ENCODE measurements around the gene KIAA0825.
A peak's percentile ranks its signal among the peaks of the same experiment; 100 is the strongest.

KIAA0825 gene, protein sequence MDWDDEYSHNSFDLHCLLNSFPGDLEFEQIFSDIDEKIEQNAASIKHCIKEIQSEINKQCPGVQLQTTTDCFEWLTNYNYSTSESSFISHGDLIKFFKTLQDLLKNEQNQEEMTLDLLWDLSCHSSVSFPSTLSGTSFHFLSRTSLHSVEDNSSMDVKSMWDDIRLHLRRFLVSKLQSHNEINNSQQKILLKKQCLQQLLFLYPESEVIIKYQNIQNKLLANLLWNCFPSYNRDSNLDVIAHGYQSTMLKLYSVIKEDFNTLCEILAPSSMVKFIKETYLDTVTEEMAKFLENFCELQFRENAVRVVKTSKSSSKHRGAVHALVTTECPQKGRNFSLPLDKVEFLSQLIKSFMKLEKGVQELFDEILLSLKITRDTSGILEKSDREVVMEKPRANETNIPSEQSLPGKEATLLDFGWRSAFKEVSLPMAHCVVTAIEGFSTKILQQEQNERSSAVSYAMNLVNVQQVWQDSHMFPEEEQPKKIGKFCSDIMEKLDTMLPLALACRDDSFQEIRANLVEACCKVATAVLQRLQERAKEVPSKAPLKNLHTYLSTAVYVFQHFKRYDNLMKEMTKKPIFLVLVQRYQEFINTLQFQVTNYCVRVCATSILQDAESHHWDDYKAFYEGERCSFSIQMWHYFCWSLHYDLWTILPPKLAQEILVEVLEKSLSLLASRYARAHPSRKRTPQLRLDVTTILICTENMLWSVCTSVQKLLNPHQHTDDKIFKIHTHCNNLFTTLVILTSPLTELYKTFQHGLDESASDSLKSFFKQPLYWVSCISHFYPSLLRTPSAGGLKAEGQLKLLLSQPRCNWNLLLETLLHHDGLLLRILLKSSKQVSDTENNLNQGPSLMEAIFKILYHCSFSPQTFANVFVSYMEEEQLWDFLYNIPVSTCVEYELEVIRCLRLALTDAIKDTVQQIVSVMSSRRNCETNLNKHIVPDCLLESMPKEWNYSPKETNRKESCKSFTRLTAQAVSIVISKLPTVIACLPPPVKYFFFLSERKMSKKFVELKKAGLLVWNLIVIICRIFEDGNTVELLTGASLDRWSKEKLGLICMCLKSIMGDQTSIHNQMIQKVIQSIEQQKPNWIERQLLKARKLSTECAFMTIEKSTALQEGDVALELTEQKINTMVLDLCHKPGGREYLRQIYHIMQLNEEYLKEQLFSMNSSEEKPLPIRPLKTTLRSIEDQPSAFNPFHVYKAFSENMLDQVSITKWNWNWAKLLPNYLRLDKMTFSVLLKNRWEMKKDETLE (N-terminal part only)

DNA sequence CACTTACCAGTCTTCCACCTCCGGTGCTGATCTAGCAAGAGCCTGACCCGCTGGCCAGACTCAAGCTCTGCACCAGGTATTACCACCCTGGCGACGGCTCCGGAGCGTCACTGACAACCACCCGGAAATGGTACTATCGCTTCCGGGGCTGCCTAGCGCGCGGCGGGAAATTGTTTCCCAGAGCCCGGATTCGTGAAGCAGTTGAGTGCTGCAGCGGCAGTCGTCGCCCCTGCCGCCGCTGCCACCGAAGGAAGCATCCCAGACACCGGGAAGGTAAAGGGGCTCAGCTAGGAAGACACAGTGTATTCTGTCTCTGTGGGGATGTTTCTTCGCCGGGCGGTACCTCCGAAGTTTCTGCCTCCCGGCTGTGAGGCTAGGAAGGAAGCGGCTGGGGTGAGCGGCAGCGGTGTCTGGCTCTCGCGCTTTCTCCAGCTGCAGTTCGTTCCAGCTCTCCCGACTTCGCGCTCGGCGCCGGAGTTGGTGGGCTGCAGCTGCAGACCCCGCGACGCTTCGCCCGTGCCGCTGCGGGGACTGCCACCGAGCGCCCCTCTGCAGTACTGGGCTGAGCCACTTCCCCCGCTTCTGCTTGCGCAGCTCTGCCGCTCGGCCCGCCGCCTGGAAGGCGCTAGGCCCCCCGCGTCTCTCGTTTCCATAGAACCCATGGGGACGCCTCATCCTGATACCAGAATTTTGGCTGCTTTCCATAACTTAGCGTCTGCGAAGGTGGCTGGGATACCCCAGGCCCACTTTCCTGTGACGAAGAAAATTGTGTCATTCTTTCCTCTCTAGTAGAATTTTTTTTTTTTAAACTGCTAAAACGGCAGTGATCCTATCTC is at the start of gene KIAA0825, which contains the start of gene SLF1:
TSS of gene KIAA0825 (minus strand) at position 112 of the 836 bp plus-strand sequence. CDS start 81,478 bp downstream, outside the sequence.
TSS of gene SLF1 (plus strand) at position 177 of the 836 bp plus-strand sequence. CDS start 10,142 bp downstream, outside the sequence.
- DNase-seq: peak; percentile 78

DNA sequence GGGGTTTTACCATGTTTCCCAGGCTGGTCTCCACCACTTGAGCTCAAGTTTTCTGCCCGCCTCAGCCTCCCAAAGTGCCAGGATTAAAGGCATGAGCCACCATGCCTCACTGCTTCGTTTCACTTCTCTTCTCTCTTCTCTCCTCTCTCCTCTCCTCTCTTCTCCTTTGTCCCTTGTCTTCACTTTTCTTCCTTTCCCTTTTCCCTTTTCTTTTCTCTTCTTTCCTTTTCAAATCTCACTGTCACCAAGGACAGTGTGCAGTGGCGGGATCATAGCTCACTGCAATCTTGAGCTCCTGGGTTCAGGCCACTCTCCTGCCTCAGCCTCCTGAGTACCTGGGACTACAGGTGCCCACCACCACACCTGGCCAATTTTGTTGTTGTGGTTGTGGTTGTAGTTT is 49.5 kb upstream of the KIAA0825 start:
- no peak for DNase-seq

DNA sequence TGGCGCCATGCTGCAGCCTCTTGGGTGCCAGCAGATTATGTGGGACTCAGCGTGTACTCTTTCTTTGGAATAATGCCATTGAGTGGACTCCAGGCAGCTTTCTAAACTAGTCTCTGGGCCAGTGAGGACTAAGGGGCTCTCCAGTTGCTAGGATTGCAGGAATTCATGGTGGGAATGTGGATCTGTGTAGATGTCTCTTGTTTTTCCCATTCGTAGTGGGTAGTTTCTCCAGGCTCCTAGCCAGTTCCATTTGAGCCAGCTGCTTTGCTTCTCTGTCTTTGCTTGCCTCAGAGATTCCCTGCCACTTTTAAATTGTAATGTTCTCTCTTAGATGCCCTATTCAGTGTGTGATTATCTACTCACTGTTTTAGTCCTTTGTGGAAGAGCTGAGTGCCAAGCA is 42.7 kb upstream of the KIAA0825 start:
- no peak for DNase-seq

DNA sequence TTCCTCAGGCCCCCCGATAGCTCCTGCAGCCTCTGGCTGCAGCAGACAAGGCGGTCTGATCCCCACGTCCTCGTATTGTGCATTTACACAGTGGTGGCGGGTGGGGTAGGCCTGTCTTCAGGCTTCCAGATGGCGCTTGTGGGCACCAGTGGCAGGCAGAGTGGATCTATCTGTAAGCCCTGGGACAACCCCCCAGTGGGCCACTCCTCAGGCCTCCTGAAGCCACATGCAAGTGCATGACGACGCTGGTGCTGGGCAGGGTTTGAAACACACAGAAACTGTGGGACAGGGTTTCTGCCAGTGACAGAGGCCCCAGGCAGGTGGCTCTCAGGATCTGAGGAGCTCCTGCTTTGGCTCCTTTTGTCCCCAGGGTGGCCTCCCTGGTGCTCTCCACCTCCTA is 42.1 kb upstream of the KIAA0825 start:
- DNase-seq: no peak

DNA sequence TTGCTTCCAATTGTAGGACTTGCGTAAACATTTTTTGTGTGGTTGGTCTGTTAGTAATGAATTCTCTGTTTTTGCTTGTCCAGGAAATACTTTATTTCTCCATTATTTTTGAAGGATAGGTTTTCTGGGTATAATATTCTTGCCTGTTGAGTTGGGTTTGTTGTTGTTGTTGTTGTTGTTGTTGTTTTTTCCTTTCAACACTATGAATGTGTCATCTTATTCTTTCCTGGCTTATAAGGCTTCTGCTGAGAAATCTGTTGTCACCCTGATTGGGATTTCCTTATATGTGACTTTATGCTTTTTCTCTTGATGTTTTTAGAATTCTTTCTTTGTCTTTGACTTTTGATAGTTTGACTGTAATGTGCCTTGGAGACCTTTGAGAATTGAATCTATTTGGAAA is 39.9 kb upstream of the KIAA0825 start:
- DNase-seq: no peak

DNA sequence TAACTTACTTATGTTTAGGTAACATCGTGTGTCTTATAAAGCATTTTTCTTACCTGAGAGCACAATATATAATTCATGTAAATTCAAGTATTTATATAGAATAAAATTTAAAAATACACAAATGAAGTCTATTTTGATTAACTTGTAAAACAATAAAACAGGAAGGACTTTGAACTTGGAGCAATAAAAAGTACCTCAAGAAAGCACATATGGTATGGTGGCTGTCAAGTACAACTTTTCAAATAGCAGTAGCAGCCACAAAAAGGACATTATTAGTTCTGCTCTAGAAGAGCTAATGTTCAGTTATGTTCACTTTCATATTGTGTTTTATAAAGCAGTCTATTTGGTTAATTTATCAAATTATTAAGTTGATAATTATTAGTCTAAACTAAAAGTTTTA is 31.5 kb upstream of the KIAA0825 start:
- DNase-seq: no peak

DNA sequence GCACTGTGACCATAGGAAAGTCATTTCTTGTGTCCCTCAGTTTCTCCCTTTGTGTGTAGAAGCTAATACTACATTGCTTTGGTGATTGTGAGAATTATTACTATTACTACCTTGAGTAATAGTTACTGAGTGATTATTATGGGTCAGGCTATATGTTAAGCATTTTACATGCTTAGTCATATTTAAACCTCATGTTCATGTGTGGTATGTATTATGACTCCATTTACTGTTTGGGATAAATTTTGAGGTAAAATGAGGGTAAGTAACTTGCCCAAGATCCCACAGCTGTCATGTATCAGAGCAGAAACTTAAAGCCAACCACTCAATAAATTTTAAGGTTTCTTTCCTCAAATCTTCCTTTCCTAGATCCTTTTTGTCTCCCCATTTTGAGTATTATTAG is 28.4 kb upstream of the KIAA0825 start:
- DNase-seq: no peak

DNA sequence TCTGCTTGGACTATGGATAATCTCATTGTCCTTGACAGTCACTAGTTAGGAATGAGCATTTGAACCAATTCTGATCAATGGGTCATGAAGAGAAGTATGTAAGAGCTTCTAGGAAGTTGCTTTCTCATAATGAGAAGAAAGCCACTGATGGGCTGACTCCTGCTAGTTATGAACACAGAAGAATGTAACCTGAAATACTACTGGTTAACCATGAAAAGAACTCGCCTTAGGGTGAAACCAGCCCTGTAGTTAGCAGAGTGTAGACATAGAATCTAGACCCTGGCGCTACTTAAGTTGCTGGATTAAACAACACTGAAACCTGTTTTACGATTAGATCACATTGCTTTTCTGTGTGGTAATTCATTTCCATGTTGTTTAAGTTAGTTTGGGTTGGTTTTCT is 26.6 kb upstream of the KIAA0825 start:
- no peak for DNase-seq

DNA sequence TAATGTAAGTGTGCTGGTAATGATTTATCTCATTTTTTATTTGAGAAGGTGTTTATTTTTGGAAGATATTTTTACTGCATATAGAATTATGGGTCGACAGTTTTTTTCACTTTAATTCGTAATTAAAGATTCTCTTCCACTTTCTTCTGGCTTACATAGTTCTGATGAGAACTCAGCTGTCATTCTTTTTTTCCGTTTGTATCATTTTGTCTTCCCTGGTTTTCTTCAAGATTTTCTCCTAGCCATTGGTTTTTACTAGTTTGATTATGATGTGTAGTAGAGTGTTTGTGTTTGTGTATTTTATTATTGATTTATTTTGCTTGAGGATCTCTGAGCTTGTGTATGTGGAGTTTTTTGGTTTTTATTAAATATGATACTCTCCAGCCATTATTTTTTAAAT is 21.8 kb upstream of the KIAA0825 start:
- DNase-seq: no peak

DNA sequence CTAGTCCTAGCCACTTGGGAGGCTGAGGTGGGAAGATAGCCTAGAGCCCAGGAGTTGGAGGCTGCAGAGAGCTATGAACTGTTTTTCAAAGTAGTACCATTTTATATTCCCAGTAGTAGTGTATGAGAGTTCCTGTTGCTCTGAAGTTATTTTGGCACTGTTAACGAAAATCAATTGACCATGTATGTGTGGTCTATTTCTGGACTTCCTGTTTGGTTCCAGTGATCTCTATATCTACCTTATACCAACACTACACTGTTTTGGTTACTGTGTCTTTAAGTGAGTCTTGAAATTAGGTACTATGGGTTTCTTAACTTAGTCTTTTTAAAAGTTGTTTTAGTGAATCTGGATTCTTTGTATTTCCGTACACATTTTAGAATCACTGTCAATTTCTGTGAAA is 13.6 kb upstream of the KIAA0825 start:
- no peak for DNase-seq

DNA sequence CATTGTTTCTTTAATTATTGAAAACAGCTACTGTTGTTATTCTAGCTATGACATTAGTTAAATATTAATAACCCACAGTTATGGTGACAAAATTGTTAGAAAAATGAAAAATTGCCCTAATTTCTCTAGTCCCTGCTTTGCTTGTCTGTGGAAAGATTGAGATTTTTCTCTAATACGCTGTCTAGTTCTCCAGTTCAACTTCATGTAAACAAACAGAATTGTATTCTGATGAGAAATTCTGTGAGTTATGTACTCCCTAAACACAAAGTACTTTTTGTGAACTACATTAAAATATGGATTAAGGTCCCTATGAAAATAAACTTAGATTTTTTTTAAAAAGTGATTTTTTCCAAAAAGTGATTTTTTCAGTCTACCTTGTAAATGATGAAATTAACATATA is 8.8 kb upstream of the KIAA0825 start:
- DNase-seq: no peak

DNA sequence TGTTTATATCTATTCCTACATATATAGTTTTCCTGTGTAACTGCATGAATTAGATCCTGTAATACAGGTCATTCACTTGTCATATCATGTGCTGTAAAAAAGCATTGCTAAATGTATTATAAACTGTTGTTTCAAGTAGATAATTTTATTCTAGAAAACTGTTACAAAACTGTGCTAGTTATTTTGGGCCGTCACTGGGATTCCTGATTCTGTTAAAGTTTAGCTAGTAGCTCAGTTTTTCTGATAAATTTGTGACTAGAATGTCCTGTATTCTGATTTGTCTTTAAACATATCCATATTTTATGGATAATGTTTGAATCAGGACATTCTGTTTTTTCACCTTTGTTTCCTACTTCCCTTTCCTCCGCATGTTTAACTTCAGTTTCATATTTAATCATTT is 5.5 kb upstream of the KIAA0825 start:
- DNase-seq: no peak

DNA sequence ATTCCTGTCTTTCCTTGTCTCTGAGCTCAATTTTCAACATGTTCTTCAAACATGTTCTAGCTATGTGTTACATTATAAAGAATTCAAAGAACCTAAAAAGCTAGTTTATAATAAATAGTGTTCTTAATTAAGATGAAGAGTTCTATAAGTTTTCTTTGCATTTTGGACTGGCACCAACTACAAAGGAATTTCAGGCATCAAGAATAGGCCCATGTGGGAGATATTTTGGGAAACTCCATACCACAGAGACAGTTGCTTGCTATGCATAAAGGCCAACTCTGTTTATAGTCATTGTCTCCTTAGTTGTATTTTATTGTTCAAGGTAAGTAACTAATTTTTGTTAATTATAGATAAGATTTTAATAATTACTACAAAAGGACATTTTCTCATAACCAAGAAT is 4.6 kb upstream of the KIAA0825 start:
- no peak for DNase-seq

DNA sequence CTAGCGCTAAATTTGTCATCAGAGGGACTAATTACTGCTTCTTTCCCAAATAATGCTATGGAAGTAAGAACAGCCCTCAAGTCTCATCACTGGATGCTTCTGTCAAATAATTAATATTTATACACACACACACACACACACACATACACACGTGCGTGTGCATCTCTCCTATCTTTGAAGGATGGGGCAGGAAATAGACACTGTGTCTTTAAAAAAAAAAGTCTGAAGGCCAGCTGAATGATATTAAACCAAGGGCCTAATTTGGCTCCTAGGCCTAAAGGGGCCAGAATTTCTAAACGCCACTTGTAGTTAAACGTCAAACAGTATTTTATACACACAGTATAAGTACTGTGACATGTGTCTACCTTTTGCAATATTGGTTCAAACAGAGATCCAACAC is 3.4 kb upstream of the KIAA0825 start:
- DNase-seq: peak; percentile 11

DNA sequence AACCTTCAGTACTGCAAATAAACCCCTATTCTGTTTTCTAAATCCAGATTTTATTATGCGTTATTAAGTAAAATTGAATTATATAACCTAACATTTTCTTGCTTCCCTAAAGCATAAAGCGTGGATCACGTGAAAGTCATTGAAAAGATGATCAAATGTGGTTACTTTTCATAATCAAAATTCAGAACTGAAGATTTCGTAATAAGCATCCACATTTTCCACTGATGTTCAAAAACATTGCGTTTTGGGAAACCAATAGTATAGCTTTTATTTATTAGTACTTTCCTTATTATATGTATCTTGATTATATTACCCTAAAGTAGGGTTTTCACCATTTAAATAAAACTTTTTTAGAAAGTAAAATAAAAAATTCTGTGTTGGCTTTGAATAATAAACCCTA is 1.9 kb upstream of the KIAA0825 start:
- no peak for DNase-seq

DNA sequence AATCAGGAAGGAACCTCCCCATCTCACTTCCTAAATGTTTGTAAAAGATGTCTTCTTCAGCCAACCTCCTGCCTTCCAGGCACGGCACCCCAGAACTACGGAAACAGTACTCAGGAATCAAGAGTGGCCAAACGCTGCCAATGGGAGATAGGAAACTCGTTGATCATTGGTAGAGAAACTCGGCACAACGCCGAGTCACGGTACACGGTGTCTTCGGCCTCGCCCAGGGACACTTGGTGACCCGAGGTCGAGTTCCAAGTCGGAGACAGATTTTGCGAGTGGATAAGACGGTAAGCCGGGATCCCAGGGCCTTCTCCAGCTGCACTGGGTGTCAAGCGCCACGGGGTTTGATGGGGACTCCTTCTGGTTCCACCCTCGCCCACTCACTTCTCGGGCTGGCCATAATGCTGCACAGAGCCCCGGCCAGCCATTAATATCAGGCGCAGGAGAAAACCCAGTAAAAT is 343 bp downstream of the KIAA0825 start:
- DNase-seq: peak; percentile 31

DNA sequence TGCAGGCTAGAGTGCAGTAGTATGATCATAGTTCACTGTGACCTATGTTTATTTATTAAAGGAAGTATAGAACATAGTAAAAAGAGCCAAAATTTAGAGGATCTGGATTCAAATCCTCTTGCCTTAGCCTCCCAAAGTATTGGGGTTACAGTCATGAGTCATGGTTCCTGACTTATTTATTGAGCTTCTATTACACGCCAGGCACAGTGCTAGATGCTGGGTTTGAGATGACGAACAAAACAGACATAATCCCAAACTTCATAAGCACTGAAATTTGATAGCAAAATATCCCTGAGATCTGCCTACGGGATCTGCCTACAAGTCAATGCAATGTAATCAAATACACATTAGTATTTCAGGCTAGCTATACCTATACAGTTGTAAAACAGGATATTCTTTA is 2.5 kb downstream of the KIAA0825 start:
- DNase-seq: no peak

DNA sequence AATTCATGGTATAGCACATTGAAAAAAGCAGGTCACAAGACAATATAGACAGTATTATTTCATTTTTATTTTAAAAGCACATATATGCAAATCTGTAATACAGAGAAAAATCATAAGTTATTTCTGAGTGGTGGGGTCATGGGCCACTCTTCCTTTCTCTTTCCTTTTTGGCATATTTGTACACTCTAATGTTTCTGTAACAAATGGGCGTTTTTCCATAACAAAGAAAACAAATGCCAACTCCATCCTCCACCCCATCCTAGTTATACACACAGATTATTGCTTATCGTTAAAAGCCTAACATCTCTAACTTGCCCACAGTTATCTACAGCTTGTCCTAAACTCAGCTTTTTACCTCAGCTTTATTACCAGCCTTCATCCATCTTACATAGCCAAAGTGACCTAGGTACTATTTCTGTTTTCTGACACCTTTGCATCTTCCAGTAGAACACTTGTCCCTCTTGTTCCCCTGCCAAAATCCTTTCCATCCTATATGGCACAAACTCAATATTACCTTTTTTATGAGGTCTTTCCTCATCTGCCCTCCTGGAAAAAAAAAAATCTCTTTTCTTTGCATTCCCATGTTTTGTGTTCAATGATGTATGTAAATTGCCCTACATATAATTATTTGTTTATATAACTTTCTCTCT is 4.1 kb downstream of the KIAA0825 start:
- DNase-seq: no peak

DNA sequence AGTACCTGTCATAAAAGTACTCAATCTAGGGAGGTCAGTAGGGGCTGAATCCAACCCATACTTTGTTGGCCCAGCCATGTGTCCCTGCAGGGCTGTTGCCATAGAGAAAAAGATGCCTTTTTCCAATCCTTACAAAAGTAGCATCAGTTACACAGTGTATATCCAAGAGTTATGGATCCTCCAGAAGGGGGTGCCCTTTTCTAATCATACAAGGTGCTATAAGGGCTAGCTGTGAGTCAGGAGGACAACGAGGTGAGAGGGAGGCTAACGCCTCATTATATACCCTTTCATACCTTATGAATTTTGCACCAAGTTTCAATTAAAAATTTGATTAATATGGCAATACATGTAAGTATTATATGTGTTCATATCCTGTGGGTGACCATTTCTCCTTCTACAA is 4.8 kb downstream of the KIAA0825 start:
- no peak for DNase-seq

DNA sequence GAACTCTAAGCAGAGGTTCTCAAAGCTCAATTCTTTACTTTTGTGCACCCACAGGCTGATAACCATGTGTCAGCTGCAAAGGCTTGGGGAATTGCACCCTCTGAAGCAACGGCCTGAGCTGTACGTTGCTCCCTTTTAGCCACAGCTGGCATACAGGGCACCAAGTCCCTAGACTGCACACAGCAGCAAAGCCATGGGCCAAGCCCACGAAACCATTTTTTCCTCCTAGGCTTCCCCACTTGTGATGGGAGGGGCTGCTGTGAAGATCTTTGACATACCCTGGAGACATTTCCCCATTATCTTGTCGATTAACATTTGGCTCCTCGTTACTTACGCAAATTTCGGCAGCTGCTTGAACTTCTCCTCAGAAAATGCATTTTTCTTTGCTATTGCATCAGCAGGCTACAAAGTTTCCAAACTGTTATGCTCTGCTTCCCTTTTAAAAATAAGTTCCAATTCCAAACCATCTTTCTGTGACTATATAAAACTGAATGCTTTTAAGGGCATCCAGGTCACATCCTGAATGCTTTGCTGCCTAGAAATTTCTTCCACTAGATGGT is 23.0 kb downstream of the KIAA0825 start:
- DNase-seq: no peak
